ENCODE results near the gene PLP2.

- TF ChIP-seq CTCF (IDR thresholded peaks at IDR 0.05) (no peak), POLR2A (IDR thresholded peaks at IDR 0.05) (no peak)
Observed at GRCh38 chrX:49198540-49199314, 27.0 kb downstream of the PLP2 start.

Measured in upper lobe of left lung (tissue), 4 donors.